NCI-H2171 treated with DMSO at 0.1 percent for 48 hours (cell line): ENCODE results near the gene MYL7.
"Not testable (repeated sequence)": the region's sequence is repeated elsewhere in the genome, so short reads cannot be mapped to it uniquely, and the experiment has no call there.

Source experiments
- DNase-seq: peaks from one replicate; lab custom pipeline; 2025; lab: John Stamatoyannopoulos, UW

Gene MYL7

DNA sequence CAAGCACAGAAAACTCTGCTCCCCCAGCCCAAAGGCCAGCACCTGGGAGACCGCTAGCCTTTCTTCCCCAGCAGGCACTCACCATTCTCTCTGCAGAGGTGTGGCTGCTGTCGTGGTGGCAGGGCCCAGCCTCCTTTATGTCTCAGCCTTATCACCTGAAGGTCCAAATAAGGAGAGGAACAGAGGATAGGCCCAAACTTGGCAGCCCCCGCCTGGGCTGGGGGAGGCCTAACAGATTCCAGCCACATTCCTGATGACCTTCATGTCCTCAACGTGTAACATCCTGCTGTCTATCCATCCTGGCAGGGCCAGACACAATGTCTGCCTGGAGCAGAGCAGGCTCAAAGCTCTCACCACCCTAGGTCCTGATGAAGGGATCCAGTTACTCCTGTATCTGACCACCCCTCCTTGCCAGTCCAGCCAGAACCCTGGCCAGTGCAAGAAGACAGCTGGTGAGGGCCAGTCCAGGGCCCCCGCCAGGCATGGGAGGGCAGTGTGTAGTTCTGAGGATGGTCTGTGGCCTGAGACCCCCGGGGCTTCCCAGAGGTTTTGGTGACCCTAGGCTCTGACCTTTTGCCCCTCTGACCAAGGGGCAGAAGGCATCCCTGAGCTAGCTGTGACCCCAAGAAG lies at the start of gene MYL7:
Gene MYL7 (minus strand): TSS at position 112 of the 630 bp plus-strand sequence. CDS start 27 bp downstream, at position 85.
- no peak for DNase-seq

DNA sequence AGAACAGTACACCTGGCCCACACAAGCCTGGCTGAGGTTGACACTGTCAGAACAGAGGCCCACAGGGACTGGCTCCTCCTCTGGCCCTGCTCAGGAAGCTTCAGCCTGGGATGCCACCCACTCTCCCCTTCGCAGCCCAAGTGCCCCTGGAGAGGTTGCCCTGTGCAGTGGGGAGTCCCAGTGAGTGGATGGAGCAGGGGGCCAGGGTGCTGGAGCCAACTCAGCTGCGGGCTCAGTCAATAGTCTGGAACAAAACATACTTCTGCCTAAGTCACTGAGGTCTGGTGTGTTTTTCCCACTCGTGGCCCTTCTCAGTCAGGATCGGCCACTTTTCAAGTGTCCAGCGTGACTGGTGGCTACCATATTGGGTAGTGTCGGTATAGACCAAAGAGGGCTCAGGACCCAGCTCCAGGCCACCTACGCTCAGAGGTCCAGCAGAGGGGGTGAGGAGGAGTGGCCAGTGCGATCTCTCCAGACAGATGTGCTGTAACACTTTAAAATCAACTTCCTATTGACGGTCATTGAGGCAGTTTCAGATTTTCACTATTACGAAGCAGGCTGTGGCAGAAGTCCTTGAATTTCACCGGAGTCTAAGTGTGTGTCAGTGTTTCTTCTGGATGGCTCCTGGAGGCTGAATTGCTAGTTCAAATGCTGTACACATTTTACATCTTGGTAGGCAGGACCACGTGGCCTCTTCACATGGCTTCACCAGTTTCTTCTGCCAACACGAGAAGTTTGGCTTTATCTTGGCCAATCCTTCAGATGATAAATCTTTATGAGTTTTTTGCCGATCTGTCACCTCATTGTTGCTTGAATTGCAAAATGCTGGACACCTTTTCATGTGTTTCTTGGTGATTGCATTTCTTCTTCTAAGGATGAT lies 49.1 kb upstream of the MYL7 start:
- no peak for DNase-seq

- no peak for DNase-seq
Observed at GRCh38 chr7:44189286-44189992, 48.3 kb upstream of the MYL7 start, which contains the start of gene GCK. TSS of gene GCK (minus strand) at chr7:44189439. CDS start at chr7:44188953, 486 bp downstream.

DNA sequence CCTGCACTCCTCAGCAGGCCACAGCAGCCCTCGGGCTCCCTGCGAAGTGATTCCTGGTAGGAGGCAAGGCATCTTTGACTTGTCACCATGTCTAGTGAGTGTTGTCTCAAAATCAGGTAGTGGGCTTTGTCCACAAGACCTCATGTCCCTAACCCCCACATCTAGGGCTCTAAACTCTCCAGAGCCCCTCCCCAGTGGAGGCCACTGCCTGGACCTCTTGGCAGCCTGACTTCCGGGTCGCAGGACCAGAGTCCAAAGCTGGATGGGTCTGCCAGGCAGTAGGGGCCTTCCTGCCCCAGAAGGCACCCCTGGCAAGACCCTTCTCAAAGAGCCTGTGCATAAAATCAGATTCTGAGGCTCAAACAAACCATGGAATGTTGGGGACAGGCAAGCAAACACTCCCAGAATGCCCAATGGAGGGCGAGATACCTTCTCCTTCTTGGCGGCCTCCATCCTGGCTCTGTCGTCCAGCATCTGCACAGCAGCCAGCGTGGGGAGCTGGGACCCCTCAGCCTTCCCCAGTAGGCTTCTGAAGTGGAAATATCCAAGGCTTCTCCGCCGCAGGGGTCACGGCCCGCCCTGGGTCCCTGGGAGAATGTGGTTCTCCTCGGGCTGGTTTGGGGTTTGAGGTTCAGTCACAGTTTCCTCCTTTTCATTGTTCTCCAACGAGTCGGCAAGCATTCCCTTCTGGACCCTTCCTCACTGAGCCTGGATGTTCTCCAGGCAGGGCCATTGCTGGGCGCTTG lies 47.5 kb upstream of the MYL7 start:
- no peak for DNase-seq

GRCh38 chr7:44187636-44188416 lies 46.7 kb upstream of the MYL7 start:
- no peak for DNase-seq

GRCh38 chr7:44186736-44187135 lies 45.6 kb upstream of the MYL7 start:
- DNase-seq = no peak

DNA sequence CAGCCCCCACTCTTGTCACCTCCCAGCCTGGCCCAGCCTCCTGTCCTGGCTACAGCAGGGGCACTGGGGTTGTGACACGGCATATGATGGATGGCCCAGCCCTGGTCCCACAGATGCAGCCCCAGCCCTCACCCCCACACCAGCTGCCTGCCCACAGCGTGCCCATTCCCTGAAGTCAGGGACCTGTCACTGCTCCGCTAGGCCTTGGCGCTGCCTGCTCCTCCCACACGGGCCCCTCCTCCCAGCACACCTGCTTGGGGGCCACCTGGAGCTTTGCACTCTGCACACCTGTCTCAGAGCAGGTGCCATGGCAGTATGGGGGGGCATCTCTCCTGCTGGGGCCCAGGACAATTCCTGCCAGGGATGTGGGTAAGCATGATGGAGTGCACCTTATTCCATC lies 44.6 kb upstream of the MYL7 start:
- peak; percentile 46 for DNase-seq

- DNase-seq = no peak
Observed at GRCh38 chr7:44184873-44185446, 43.8 kb upstream of the MYL7 start.

GRCh38 chr7:44184206-44184872 lies 43.2 kb upstream of the MYL7 start:
- DNase-seq = no peak

- no peak for DNase-seq
Observed at GRCh38 chr7:44183386-44183785, 42.3 kb upstream of the MYL7 start.

DNA sequence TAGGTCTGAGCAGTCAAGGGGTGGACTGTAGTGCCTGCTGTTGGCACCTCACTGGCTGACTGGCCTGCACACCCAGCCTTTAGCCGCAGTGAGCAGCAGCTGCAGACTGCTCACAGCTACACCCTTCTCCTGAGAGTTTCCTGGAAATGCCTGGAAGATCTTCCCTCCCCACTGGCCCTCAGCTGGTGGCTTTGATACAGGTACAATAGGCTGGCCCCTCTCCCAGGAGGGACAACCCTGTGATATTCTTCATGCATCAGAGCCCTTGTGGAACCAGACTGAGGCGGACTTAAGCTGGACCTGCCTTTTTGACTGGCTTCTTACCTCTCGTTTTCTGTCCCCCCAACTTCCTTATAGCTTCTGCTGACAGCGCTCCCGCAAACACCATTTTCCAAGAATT lies 41.7 kb upstream of the MYL7 start:
- no peak for DNase-seq

- no peak for DNase-seq
Observed at GRCh38 chr7:44180631-44181030, 39.5 kb upstream of the MYL7 start.

GRCh38 chr7:44177570-44178131 lies 36.5 kb upstream of the MYL7 start:
- peak; percentile 26 for DNase-seq

- DNase-seq = peak; percentile 83
Observed at GRCh38 chr7:44176486-44176885, 35.4 kb upstream of the MYL7 start.

GRCh38 chr7:44175730-44176129 lies 34.6 kb upstream of the MYL7 start:
- DNase-seq = no peak

DNA sequence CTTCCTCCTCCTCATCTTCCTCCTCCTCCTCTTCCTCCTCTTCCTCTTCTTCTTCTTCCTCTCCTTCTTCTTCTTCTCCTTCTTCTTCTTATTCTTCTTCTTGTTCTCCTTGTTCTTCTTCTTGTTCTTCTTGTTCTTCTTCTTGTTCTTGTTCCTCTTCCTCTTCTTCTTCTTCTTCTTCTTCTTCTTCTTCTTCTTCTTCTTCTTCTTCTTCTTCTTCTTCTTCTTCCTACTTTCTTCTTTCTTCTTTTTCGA lies 33.5 kb upstream of the MYL7 start:
- DNase-seq = not testable (repeated sequence)

DNA sequence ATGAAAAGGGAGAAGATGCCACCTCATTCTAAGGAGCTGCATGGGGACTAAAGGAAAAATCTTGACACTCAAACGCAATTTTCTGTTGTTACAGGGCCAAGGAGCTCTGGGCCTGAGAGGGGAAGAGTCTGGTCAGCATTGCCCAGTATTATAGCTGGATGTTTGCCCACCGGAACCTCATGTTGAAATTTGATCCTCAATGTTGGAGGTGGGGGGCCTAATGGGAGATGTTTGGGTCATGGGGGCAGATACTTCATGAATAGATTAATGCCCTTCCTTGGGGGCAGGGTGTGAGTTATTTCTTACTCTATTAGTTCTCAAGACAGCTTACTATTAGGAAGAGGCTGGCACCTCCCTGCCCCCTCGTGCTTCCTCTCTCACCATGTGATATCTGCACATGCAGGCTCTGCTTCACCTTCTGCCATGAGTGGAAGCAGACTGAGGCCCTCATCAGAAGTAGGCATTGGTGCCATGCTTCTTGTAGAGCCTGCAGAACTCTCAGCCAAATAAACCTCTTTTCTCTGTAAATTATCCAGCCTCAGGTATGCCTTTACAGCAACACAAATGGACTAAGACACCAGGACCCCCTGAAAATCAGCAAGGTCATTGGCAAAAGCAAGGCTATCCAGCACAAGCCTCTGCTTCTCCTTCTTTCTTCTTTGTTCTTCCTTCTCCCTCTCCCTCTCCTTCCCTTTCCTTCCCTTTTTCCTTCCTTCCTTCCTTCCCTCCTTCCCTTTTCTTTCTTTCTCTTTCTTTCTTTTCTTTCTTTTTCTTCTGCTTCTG lies 33.0 kb upstream of the MYL7 start:
- DNase-seq = no peak

- peak; percentile 27 for DNase-seq
Observed at GRCh38 chr7:44172803-44173424, 31.8 kb upstream of the MYL7 start.

GRCh38 chr7:44172352-44172751 lies 31.2 kb upstream of the MYL7 start:
- no peak for DNase-seq
